GM21515 (cell line): ENCODE data around the gene MT1A.
"Not testable (repeated sequence)": the region's sequence is repeated elsewhere in the genome, so short reads cannot be mapped to it uniquely, and the experiment has no call there.

ENCODE experiments used
- ATAC-seq: cut with Tn5 transposase; IDR thresholded peaks from one replicate; pipeline ENCODE4 v1.9.1; 2021; ENCODE audit not compliant: unreplicated experiment

The MT1A gene

DNA sequence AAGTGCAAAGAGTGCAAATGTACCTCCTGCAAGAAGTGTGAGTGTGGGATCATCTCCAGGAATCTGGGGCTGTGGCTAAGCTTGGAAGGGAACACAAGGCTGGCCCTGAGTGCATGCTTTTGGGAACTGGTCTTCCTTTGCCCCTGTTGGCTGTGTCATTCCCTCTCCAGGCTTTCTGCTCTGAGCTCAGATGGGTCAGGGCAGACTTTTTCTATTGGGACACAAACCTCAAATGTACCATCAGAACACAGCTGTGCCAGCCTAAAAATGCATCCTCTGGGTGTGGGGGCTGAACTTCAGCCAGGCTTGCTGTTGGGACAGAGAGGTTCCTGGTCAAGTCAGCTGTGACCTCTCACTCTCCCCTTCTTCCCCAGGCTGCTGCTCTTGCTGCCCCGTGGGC is 14.1 kb downstream of the MT1A start:
- no peak for ATAC-seq

DNA sequence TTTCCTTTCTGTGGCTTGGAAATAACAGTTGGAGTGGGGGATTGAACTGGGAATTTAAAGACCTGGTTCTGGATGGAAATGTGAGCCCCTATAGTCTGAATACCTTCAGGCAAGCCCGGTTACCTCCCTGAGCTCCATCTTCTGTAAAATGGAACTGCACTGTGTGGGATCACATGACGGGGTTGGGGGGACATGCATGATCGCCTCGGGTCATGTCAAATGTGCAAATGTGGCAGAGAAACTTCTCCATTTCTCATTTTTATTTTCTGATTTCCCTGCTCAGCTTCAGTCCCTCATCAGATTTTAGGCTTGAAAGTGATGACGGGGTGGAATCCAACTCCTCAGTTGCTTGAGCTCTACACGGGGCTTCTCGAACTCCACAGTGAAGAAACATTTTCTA is 14.8 kb downstream of the MT1A start:
- no peak for ATAC-seq

DNA sequence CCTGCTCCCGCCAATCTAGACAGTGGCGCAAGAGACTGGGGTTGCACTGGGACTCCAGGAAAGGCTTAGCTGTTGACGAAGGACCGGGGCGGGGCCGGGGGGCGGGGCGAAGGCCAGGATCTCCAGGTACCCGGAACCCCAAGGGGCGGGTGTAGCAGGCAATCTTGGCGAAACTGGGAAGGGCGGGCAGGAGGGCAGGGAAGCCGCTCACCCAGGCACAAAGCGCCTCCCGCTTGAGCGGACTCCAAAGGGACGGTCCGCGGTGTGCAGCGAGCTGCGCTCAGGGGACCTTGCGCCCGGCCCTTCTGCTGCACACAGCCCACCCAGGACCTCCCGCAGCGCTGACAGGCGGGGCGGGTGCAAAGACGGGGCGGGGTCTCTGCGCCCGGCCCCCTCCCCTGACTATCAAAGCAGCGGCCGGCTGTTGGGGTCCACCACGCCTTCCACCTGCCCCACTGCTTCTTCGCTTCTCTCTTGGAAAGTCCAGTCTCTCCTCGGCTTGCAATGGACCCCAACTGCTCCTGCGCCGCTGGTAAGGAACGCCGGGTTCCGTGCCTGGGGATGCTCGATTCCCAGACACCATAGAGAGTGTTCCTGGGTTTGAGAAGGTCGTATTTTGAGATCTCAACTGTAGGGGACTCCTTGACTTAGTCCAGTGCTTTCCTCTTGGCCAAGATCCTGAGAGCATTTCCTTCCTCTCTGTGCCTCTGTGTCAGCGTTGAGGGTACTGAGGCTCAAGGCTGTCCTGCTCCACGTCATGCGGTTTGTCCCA is 19.3 kb downstream of the MT1A start, which contains the start of gene MT1F:
MT1F (plus strand) TSS at position 405 of the 772 bp plus-strand sequence; CDS start at position 505, 100 bp downstream.
- no peak for ATAC-seq

DNA sequence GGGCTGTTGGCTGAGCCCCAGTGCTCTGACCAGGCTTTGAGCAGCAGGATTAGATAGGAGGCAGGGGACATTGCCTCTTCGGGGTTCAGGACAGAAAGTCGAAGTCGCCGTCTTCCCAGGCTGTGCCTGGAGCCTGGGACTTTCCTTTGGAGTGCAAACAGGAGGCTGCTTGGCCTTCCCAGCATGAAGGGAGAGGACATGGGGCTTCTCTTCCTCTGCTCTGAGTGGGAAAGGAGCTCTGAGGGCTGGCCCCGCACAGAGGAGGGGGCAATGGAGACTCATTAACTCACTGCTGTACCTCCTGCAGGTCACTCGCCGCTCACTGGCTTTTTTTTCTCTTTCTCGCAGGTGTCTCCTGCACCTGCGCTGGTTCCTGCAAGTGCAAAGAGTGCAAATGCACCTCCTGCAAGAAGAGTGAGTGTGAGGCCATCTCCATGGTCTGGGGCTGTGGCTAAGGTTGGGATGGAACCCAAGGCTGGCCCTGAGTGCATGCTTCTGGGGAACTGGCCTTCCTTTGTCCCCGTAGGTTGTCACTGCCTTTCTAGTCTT is 19.9 kb downstream of the MT1A start:
- no peak for ATAC-seq

DNA sequence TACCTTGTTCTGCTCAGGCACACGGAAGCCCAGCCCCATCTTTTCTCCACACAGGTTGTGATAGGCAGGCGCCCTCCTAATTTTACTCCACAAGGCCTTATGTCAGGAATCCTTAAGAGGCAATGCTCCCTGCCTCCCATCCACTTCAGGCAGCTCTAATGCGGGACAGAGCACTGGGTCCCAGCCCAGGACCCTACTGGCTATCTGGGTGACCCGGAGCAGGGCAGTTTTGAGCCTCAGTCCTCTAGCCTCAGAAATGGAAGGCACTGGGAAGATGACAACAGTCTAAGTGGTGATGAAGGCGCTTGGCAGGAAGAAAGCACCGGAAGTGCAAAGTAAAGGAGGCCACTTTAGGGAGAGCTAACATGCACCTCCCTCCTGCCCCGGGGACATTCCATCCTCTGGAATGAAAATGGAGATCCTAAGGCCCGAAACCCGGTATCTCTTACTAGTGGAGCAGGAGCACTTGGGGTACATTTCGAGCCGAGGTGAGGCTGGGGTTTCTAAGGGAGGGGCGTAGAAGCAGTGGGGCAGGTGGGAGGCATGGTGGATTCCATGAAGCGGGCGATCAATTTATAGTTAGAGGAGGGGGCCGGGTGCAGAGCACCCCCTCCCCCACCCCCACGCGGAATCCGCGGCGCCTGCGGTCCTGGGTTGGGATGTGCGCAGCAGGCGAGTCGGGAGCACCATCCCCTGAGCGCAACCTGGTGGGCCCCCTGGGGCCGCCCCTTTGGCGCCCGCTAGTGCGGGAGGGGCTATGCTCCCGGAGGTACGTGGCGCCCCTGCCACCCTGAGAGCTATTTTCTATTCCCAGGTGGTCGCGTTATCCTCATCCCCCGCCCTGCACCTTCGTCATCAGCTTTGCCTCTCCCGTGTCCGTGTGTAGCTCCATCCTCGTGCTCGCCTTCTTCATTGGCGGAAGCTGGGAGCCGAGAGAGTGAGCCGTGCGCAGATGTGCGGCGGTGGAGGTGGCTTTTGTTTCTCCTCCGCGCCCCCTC is 24.2 kb downstream of the MT1A start:
- ATAC-seq = no peak

DNA sequence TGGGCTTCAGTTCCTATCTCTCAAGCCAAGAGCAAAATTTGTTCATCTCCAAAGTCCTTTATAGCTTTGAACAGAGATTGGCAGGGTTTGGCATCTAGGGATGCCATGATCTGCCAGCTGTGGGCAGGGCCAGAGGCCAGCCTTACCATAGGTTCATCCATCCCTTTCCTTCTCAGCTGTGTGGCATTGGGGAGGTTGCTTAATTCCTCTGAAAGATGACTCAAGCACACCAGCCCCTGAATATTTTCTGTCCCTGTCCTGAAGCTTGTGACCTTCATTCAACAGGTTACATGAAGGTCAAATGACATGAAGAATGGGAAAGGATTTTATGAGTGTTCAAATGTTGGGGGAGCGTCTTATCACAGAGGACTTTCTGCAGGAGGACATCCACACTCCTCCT is 26.0 kb downstream of the MT1A start:
- no peak for ATAC-seq

DNA sequence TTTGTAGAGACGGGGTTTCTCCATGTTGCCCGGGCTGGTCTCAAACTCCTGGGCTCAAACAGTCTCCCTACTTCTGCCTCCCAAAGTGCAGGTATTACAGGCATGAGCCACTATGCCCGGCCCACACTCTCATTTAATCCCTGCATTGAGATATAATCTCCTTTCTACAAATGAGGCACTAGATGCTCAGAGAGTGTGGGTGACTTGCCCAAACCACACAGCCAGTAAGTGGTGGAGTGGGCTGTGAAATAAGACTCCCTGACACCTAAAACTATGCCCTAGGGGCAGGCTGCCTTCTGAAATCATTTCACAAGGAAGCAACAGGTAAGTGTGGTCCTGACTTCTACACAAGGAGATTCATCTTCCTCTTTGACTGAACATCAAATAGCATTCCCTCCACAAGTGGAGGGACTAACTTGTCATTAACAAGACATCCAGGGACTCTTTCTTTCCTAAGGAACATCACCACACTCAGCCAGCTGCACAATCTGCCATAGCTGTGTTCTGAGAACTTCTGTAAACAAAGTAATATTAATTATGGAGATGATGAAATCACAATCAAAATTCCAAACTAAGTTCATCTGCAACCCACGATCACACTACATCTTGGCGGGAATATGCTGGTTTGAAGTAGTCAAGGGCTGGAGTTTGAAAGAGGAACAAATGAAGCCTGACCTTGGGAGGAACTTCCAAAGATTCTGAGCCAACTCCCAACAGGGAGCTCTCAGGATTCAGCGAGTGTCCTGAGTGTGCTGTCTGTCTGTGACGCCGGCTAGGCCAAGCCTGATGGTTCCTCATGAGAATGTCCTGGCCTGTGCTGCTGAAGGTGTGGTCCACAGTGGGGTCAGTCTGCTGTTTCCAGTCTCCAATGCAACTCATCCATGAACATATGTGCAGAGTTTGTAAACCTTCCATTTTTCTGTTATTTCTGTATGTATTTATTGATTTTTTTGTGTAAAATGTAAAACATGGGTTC is 27.1 kb downstream of the MT1A start:
- ATAC-seq = not testable (repeated sequence)

DNA sequence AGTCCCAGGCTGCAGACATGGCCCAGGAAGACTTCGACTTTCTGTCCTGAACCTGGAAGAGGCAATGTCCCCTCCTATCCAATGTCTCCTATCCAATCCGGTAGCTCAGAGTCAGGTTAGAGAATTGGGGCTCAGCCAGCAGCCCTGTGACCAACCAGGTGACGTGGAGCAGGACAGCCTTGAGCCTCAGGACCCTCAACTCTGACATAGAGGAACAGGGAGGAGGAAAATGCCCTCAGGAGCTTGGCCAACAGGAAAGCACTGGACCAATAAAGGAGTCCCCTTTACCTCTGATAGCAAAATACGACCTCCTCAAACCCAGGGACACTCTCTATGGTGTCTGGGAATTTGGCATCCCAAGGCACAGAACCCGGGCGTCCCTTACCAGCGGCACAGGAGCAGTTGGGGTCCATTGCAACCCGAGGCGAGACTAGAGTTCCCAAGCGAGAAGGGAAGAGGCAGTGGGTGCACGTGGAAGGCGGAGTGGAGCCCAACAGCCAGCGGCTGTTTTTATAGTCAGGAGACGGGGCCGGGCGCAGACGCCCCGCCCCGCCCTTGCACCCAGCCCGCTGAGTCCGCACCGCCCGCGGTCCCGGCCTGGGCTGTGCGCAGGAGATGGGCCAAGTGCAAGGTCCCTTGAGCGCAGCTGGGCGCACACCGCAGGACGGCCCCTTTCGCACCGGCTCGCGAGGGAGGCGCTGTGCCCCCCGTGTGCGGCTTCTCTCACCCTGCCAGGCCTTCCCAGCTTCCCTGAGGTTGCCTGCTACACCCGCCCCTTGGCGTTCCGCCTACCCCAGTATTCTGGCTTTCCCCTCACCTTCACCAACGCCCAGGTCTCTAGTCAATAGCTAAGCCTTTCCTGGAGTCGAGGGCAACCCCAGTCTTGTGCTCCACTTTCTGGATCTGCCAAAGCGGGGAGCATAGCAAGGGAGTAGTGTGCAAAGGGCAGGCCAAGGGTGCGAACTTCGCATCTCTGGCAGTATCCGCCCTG is 29.4 kb downstream of the MT1A start, which contains the start of gene MT1G:
MT1G (minus strand) TSS at position 485 of the 991 bp plus-strand sequence; CDS start at position 413, 72 bp downstream.
- ATAC-seq = no peak

DNA sequence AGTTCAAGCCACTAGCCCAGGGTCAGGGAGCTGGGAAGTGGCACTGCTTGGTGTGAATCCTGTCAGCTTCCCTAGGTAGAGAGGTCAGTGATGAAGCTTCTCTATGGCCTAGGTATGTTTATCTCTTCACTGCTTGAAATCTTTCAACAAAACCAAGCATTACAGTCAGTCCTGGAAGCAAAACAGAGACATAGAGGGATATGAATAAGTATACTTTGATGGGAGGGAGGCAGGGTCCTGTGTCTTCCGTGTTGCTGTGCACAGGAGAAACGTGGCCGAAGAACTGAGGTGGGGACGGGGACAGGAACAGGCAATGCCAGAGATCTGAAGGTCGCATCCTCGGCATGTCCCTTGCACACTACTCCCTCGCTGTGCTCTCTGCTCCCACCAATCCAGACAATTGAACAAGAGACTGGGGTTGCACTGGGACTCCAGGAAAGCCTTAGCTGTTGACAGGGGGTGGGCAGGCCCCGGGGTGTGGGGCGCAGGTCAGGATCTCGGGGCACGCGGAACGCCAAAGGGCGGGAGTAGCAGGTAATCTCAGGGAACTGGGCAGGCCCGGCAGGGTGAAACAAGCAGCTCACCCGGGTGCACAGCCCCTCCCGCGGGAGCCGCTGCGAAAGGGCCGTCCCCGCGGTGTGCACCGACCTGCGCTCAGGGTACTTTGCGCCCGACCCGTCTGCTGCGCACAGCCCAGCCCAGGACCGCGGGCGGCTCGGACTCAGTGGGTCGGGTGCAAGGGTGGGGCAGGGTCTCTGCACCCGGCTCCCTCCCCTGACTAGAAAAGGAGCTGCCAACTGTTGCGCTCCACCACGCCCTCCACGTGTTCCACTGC is 30.8 kb downstream of the MT1A start, which contains the start of gene MT1H:
MT1H (plus strand) TSS at position 810 of the 835 bp plus-strand sequence. CDS start 71 bp downstream, outside the sequence.
- ATAC-seq = no peak

DNA sequence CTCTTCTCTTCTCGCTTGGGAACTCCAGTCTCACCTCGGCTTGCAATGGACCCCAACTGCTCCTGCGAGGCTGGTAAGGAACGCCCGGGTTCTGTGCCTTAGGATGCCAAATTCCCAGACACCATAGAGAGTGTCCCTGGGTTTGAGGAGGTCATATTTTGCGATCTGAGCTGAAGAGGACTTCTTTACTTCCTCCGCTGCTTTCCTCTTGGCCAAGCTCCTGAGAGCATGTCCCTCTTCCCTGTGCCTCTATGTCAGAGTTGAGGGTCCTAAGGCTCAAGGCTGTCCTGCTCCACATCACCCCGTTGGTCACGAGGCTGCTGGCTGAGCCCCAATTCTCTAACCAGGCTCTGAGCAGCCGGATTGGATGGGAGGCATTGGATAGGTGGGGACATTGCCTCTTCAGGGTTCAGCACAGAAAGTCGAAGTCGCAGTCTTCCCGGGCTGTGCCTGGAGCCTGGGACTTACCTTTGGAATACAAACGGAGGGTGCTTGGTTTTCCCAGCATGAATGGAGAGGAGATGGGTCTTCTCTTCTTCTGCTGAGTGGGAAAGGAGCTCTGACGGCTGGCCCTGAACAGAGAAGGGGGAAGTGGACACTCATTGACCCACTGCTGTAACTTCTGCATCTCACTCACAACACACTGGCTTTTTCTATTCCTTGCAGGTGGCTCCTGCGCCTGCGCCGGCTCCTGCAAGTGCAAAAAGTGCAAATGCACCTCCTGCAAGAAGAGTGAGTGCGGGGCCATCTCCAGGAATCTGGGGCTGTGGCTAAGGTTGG is 31.6 kb downstream of the MT1A start:
- ATAC-seq = no peak

DNA sequence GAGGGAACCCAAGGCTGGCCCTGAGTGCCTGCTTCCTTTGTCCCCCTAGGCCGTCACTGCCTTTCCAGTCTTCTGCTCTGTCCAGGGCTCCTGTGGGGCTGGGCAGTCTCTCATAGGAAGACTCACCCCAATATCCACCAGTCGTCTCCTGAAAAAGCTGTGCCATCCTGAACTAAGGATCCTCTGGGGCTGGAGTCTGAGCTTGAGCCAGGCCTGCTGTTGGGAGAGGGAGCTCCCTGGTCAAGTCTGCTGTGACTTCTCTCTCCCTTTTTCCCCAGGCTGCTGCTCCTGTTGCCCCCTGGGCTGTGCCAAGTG is 32.1 kb downstream of the MT1A start:
- ATAC-seq = no peak

DNA sequence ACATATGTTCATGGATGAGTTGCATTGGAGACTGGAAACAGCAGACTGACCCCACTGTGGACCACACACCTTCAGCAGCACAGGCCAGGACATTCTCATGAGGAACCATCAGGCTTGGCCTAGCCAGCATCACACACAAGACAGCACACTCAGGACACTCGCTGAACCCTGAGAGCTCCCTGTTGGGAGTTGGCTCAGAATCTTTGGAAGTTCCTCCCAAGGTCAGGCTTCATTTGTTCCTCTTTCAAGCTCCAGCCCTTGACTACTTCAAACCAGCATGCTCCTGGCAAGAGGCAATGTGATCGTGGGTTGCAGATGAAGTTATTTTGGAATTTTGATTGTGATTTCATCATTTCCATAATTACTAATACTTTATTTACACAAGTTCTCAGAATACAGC is 33.2 kb downstream of the MT1A start:
- not testable (repeated sequence) for ATAC-seq

DNA sequence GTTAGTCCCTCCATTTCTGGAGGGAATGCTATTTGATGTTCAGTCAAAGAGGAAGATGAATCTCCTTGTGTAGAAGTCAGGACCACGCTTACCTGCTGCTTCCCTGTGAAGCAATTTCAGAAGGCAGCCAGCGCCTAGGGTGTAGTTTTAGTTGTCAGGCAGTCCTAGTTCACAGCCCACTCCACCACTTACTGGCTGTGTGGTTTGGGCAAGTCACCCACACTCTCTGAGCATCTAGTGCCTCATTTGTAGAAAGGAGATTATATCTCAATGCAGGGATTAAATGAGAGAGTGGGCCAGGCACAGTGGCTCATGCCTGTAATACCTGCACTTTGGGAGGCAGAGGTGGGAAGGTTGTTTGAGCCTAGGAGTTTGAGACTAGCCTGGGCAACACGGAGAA is 33.7 kb downstream of the MT1A start:
- not testable (repeated sequence) for ATAC-seq

DNA sequence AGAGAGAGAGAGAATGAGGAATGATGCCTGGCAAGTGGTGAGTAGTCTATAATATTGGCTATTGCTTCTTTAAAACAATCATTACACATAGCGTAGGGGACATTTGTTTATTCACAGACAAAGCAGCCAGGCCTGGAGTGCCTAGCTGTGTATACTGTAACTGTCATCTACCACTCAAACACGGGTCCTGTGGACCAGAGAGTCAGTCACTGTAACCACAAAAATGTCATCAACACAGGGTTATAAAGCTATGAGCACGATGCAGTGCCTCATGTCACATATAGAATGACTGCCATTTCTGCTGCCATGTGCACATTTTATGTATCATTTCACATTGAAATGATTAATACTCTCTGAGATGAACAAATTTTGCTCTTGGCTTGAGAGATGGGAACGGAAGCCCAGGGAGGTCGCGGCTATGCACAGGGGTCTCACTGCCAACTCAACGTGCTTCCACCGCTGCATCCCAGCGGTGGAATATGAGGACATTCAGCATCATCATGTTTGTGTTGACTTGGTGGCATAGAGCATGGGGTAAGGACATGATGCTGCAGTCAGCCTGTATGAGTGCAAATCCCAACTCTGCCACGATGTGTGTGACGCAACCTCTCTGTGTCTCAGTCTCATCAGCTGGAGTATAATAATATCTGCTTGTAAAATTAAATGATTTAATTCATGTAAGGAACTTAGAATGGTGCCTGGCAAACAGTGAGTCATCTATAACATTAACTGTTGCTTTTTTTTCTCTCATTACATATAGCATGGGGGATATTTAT is 34.5 kb downstream of the MT1A start:
- ATAC-seq = no peak

DNA sequence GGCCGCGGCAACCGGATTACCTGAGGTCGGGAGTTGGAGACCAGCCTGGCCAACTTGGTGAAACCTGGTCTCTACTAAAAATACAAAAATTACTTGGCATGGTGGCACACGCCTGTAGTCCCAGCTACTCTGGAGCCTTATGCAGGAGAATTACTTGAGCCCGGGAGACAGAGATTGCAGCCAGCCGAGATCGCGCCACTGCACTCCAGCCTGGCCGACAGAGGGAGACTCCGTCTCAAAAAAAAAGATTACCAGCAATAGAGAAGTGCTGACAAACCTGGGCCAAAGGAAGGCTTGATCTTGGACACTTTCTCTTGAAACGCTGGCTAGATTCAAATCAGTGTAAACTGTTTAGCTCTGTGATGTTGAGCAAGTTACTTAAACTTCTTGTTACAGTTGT is 35.5 kb downstream of the MT1A start:
- ATAC-seq = no peak

DNA sequence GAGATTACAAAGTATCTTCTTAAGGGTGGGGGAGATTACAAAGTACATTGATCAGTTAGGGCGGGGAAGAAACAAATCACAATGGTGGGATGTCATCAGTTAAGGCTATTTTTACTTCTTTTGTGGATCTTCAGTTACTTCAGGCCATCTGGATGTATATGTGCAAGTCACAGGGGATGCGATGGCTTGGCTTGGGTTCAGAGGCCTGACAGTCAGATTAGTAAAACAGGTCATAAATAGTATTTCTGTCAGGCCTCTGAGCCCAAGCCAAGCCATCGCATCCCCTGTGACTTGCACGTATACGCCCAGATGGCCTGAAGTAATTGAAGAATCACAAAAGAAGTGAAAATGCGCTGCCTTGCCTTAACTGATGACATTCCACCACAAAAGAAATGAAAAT is 36.1 kb downstream of the MT1A start:
- not testable (repeated sequence) for ATAC-seq
